ENCODE measurements around the gene MACC1.
"Not testable (repeated sequence)": the region's sequence is repeated elsewhere in the genome, so short reads cannot be mapped to it uniquely, and the experiment has no call there.

Gene MACC1

GRCh38 chr7:20208651-20209307 is 8.4 kb downstream of the MACC1 start:
- no peak overlapping the region for H3K4me3 ChIP-seq
- no peaks in the 10 kb centered on the region for H4K20me1 ChIP-seq
- H3K27me3 ChIP-seq, result no peaks in the 10 kb centered on the region
- no peak overlapping the region for H3K9ac ChIP-seq
- peaks cover 20% of the 10 kb centered on the region for H3K9me3 ChIP-seq
- H3K36me3 ChIP-seq, result no peaks in the 10 kb centered on the region
- H3K27ac ChIP-seq, result no peak overlapping the region
- no peak for TF ChIP-seq Cebpa-rat (IDR thresholded peaks at IDR 0.05)
- H3K4me1 ChIP-seq, result no peaks in the 10 kb centered on the region
- no peak overlapping the region for H3K4me2 ChIP-seq

GRCh38 chr7:20207811-20208210 is 9.4 kb downstream of the MACC1 start:
- not testable (repeated sequence) for H3K4me2 ChIP-seq, H3K9ac ChIP-seq, H4K20me1 ChIP-seq, H3K27me3 ChIP-seq, H3K4me3 ChIP-seq, H3K4me1 ChIP-seq, H3K27ac ChIP-seq, H3K36me3 ChIP-seq
- peaks cover 20% of the 10 kb centered on the region for H3K9me3 ChIP-seq

GRCh38 chr7:20206104-20206896 is 10.9 kb downstream of the MACC1 start:
- Histone ChIP-seq H3K36me3 (no peaks in the 10 kb centered on the region), H3K27ac (no peak overlapping the region), H3K9me3 (peaks cover 20% of the 10 kb centered on the region), H3K4me2 (no peak overlapping the region), H3K27me3 (no peaks in the 10 kb centered on the region), H3K9ac (no peak overlapping the region), H3K4me1 (no peaks in the 10 kb centered on the region), H4K20me1 (no peaks in the 10 kb centered on the region), H3K4me3 (no peak overlapping the region)
- TF ChIP-seq Cebpa-rat (IDR thresholded peaks at IDR 0.05), result no peak

DNA sequence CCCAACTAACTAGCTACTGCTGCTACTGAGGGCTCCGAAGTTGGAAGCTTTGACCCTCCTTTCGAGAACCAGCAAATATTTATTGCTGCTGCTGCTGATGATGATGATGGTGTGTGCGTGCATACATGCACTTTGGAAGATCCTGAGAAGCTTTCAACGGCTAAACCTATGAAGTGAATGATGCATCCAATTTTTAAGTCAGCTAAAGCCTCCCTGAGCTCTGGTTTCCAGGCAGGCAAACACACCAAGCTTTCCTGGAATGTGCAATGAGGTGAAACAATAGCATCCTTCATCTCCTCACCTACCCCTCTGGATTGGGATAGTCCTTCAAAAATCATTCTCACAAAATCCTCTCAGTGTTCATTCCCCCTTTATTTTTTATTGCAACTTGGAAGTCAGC is 13.9 kb downstream of the MACC1 start:
- H4K20me1 ChIP-seq, result no peaks in the 10 kb centered on the region
- peaks cover 4% of the 10 kb centered on the region; the same call in 1 of the 2 replicates for H3K9me3 ChIP-seq
- H3K27ac ChIP-seq, result no peak overlapping the region
- no peak overlapping the region for H3K9ac ChIP-seq
- no peaks in the 10 kb centered on the region for H3K36me3 ChIP-seq
- H3K4me1 ChIP-seq, result peaks cover 15% of the 10 kb centered on the region
- H3K4me3 ChIP-seq, result no peak overlapping the region
- H3K4me2 ChIP-seq, result no peak overlapping the region
- no peaks in the 10 kb centered on the region for H3K27me3 ChIP-seq
- TF ChIP-seq Cebpa-rat (IDR thresholded peaks at IDR 0.05), result no peak

DNA sequence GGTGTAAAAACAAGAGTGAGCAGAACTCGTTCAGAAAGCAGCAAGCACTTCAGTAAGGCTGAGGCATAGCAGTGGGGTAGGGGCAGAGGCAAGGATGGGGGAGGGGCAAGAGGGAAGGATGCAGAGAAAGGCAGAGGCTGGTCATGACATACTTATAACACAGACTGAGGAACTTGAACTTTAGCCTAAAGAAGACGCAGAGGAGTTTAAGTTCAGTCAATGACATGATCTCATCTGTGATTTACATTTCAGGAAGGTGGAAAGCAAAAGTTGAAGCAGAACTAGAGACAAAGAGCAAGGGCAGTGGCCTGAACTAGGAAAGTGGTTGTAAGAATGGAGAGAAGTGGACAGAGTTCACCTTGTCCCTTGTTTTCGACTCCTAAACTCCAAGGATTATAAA is 15.8 kb downstream of the MACC1 start:
- Histone ChIP-seq H3K4me2 (no peak overlapping the region), H3K27ac (no peak overlapping the region), H3K36me3 (no peaks in the 10 kb centered on the region), H4K20me1 (no peaks in the 10 kb centered on the region), H3K4me3 (no peak overlapping the region), H3K27me3 (no peaks in the 10 kb centered on the region), H3K4me1 (peaks cover 15% of the 10 kb centered on the region), H3K9me3 (no peaks in the 10 kb centered on the region), H3K9ac (no peak overlapping the region)
- TF ChIP-seq Cebpa-rat (IDR thresholded peaks at IDR 0.05), result no peak

- no peak for TF ChIP-seq Cebpa-rat (IDR thresholded peaks at IDR 0.05)
- Histone ChIP-seq H3K9me3 (no peaks in the 10 kb centered on the region), H4K20me1 (no peaks in the 10 kb centered on the region), H3K4me2 (no peak overlapping the region), H3K36me3 (no peaks in the 10 kb centered on the region), H3K9ac (no peak overlapping the region), H3K4me3 (no peak overlapping the region), H3K4me1 (peaks cover 15% of the 10 kb centered on the region), H3K27me3 (no peaks in the 10 kb centered on the region), H3K27ac (no peak overlapping the region)
Observed at GRCh38 chr7:20200971-20201370, 16.2 kb downstream of the MACC1 start.

GRCh38 chr7:20200361-20200760 is 16.8 kb downstream of the MACC1 start:
- H4K20me1 ChIP-seq, result no peaks in the 10 kb centered on the region
- no peaks in the 10 kb centered on the region for H3K27me3 ChIP-seq
- peaks cover 15% of the 10 kb centered on the region for H3K4me1 ChIP-seq
- H3K36me3 ChIP-seq, result no peaks in the 10 kb centered on the region
- TF ChIP-seq Cebpa-rat (IDR thresholded peaks at IDR 0.05), result no peak
- H3K9ac ChIP-seq, result no peak overlapping the region
- H3K4me3 ChIP-seq, result no peak overlapping the region
- no peaks in the 10 kb centered on the region for H3K9me3 ChIP-seq
- H3K4me2 ChIP-seq, result no peak overlapping the region
- no peak overlapping the region for H3K27ac ChIP-seq

GRCh38 chr7:20199015-20199737 is 18.0 kb downstream of the MACC1 start:
- H3K27ac ChIP-seq, result no peak overlapping the region
- no peaks in the 10 kb centered on the region for H4K20me1 ChIP-seq
- no peak overlapping the region for H3K9ac ChIP-seq
- no peak for TF ChIP-seq Cebpa-rat (IDR thresholded peaks at IDR 0.05)
- H3K27me3 ChIP-seq, result no peaks in the 10 kb centered on the region
- H3K4me2 ChIP-seq, result peak overlapping the region; percentile 27
- H3K4me3 ChIP-seq, result no peak overlapping the region
- H3K9me3 ChIP-seq, result no peaks in the 10 kb centered on the region
- H3K4me1 ChIP-seq, result peaks cover 15% of the 10 kb centered on the region
- no peaks in the 10 kb centered on the region for H3K36me3 ChIP-seq

GRCh38 chr7:20198260-20198659 is 18.9 kb downstream of the MACC1 start:
- Histone ChIP-seq H4K20me1 (no peaks in the 10 kb centered on the region), H3K27ac (no peak overlapping the region), H3K27me3 (no peaks in the 10 kb centered on the region), H3K9me3 (no peaks in the 10 kb centered on the region), H3K9ac (no peak overlapping the region), H3K4me2 (no peak overlapping the region), H3K4me3 (no peak overlapping the region), H3K4me1 (peaks cover 15% of the 10 kb centered on the region), H3K36me3 (no peaks in the 10 kb centered on the region)
- TF ChIP-seq Cebpa-rat (IDR thresholded peaks at IDR 0.05), result no peak

- TF ChIP-seq Cebpa-rat (IDR thresholded peaks at IDR 0.05), result no peak
Observed at GRCh38 chr7:20197837-20198236, 19.3 kb downstream of the MACC1 start.

More at GRCh38 chr7:20197837-20198236, 19.3 kb downstream of the MACC1 start:
- Histone ChIP-seq H4K20me1 (no peaks in the 10 kb centered on the region), H3K9ac (no peak overlapping the region), H3K36me3 (no peaks in the 10 kb centered on the region), H3K27ac (no peak overlapping the region), H3K4me1 (peaks cover 15% of the 10 kb centered on the region), H3K4me3 (no peak overlapping the region), H3K9me3 (no peaks in the 10 kb centered on the region), H3K4me2 (no peak overlapping the region), H3K27me3 (no peaks in the 10 kb centered on the region)
